Mucosa of descending colon (tissue), 3 donors: ENCODE results near the gene ITGA11. TPM values are rescaled to one million over a fixed set of nuclear protein-coding genes. Genes with fewer than 3 reads are reported as not detected.

Experiments used
- ATAC-seq: fragments of 200-7000 bp; cut with Tn5 transposase; one replicate; pipeline ENCODE4 v1.9.1; 2020; ENCODE audit warnings: mild to moderate bottlenecking, moderate library complexity
- DNase-seq, 3 donors: peaks; one replicate each; pipeline ENCODE4 v3.0.0-alpha.2; 2020
- H3K36me3 ChIP-seq: fragments of 200-600 bp; one replicate; pipeline ENCODE4 v1.8.0; 2021; ENCODE audit warnings: low read depth, mild to moderate bottlenecking
- H3K4me1 ChIP-seq: fragments of 200-600 bp; one replicate; pipeline ENCODE4 v1.8.0; 2021; ENCODE audit warnings: low read depth, mild to moderate bottlenecking
- H3K4me3 ChIP-seq: fragments of 200-600 bp; one replicate; pipeline ENCODE4 v1.8.0; 2021; ENCODE audit warnings: mild to moderate bottlenecking
- H3K9me3 ChIP-seq: fragments of 200-600 bp; one replicate; pipeline ENCODE4 v1.8.0; 2021; ENCODE audit warnings: mild to moderate bottlenecking
- CTCF ChIP-seq: fragments of 200-600 bp; IDR thresholded peaks from one replicate; pipeline ENCODE4 v1.8.0; 2022; ENCODE audit warnings: antibody characterized with exemption, mild to moderate bottlenecking
- intact Hi-C, 2 donors: fragments of 100-400 bp; cut with DNase I in 1 of 2; cut with micrococcal nuclease in 1 of 2; formaldehyde crosslinking; loops; one replicate each; pipeline versions ENCODE4 v1.11.0 to v1.11.1; 2022; cut with DNase I, micrococcal nuclease
- total RNA-seq, 3 donors: library from RNA; stranded (reverse); fragmentation: NEBNext Ultra II Directional in 2 of 3; extraction: Animal tissue kit (Norgen Biotek cat#: 25700) in 2 of 3; gene quantifications; one replicate each; pipeline versions ENCODE4 v1.2.1 to v1.2.4, GENCODE V29; 2021 to 2023
- donor health status: DM: no; HTN: no; CAD: no; lungs with moderate emphysema.
- donor health status: DM: no; HTN: no; CAD: no.
- donor health status: DM: no; HTN: yes; CAD: no.

ITGA11 gene
- total RNA-seq, 3 donors from 2014 or later = 1.8 to 2.4 (median 2.1) TPM

GRCh38 chr15:68412218-68412617 lies 19.7 kb downstream of the ITGA11 start:
- DNase-seq (no peak), ATAC-seq (no peak)
- intact Hi-C loops = no loop called here
- Histone ChIP-seq H3K4me1 (no peaks in the 10 kb centered on the region), H3K9me3 (no peaks in the 10 kb centered on the region), H3K36me3 (no peaks in the 10 kb centered on the region), H3K4me3 (no peak overlapping the region)
- no peak for TF ChIP-seq CTCF

GRCh38 chr15:68411735-68412134 lies 20.2 kb downstream of the ITGA11 start:
- intact Hi-C loops = no loop called here
- TF ChIP-seq CTCF = no peak
- no peak for ATAC-seq
- Histone ChIP-seq H3K36me3 (no peaks in the 10 kb centered on the region), H3K4me3 (no peak overlapping the region), H3K9me3 (no peaks in the 10 kb centered on the region), H3K4me1 (no peaks in the 10 kb centered on the region)
- DNase-seq = no peak

- intact Hi-C loops = no loop called here
- Histone ChIP-seq H3K36me3 (no peaks in the 10 kb centered on the region), H3K4me3 (no peak overlapping the region), H3K9me3 (no peaks in the 10 kb centered on the region), H3K4me1 (no peaks in the 10 kb centered on the region)
- ATAC-seq (no peak), DNase-seq (no peak)
- TF ChIP-seq CTCF = no peak
Observed at GRCh38 chr15:68411343-68411675, 20.7 kb downstream of the ITGA11 start.

- intact Hi-C loops = no loop called here
- ATAC-seq = no peak
Observed at GRCh38 chr15:68410466-68411342, 21.3 kb downstream of the ITGA11 start.

GRCh38 chr15:68409736-68410370 lies 22.1 kb downstream of the ITGA11 start:
- Histone ChIP-seq H3K4me3 (no peak overlapping the region), H3K36me3 (no peaks in the 10 kb centered on the region), H3K4me1 (no peaks in the 10 kb centered on the region), H3K9me3 (no peaks in the 10 kb centered on the region)
- intact Hi-C loops = no loop called here
- TF ChIP-seq CTCF = no peak
- ATAC-seq (no peak), DNase-seq (no peak)

More at GRCh38 chr15:68410466-68411342, 21.3 kb downstream of the ITGA11 start:
- H3K36me3 ChIP-seq = no peaks in the 10 kb centered on the region
- H3K4me3 ChIP-seq = no peak overlapping the region
- no peak for TF ChIP-seq CTCF
- DNase-seq = no peak
- no peaks in the 10 kb centered on the region for H3K4me1 ChIP-seq
- no peaks in the 10 kb centered on the region for H3K9me3 ChIP-seq
